CD4-positive, alpha-beta T cell treated with Interleukin-17A for 1 hour (primary cell): ENCODE measurements around the gene FOXC1.

Experiments used
- DNase-seq: peaks from one replicate; pipeline ENCODE4 v3.0.0-alpha.2; 2020

FOXC1 gene

GRCh38 chr6:1609648-1610496, at the start of gene FOXC1:
Gene FOXC1, plus strand, starts transcription at chr6:1609915. Its CDS starts 531 bp downstream, at chr6:1610446.
- no peak for DNase-seq

- no peak for DNase-seq
Measured at GRCh38 chr6:1560281-1561058, 49.2 kb upstream of the FOXC1 start.

GRCh38 chr6:1561355-1561754, 48.4 kb upstream of the FOXC1 start:
- no peak for DNase-seq

- no peak for DNase-seq
Measured at GRCh38 chr6:1562171-1562955, 47.4 kb upstream of the FOXC1 start.

- DNase-seq, result no peak
Measured at GRCh38 chr6:1569377-1569776, 40.3 kb upstream of the FOXC1 start.

- no peak for DNase-seq
Measured at GRCh38 chr6:1570848-1571247, 38.9 kb upstream of the FOXC1 start.

GRCh38 chr6:1572892-1573291, 36.8 kb upstream of the FOXC1 start:
- DNase-seq, result no peak

- DNase-seq, result no peak
Measured at GRCh38 chr6:1574083-1574761, 35.5 kb upstream of the FOXC1 start.

GRCh38 chr6:1574890-1575209, 34.9 kb upstream of the FOXC1 start:
- DNase-seq, result no peak

- no peak for DNase-seq
Measured at GRCh38 chr6:1575210-1576041, 34.3 kb upstream of the FOXC1 start.

GRCh38 chr6:1576166-1576565, 33.5 kb upstream of the FOXC1 start:
- no peak for DNase-seq

GRCh38 chr6:1576711-1577110, 33.0 kb upstream of the FOXC1 start:
- DNase-seq, result no peak

- DNase-seq, result no peak
Measured at GRCh38 chr6:1577146-1577680, 32.5 kb upstream of the FOXC1 start.

- DNase-seq, result no peak
Measured at GRCh38 chr6:1577896-1578745, 31.6 kb upstream of the FOXC1 start.

GRCh38 chr6:1579096-1579495, 30.6 kb upstream of the FOXC1 start:
- no peak for DNase-seq

- DNase-seq, result no peak
Measured at GRCh38 chr6:1580109-1580508, 29.6 kb upstream of the FOXC1 start.

- no peak for DNase-seq
Measured at GRCh38 chr6:1580585-1580984, 29.1 kb upstream of the FOXC1 start.

- DNase-seq, result no peak
Measured at GRCh38 chr6:1581120-1581991, 28.4 kb upstream of the FOXC1 start.

- no peak for DNase-seq
Measured at GRCh38 chr6:1584146-1584545, 25.6 kb upstream of the FOXC1 start.
